GM12878 (cell line): ENCODE results near the gene RAB28.

ENCODE experiments used
- EZH2 ChIP-seq: IDR thresholded peaks from 2 replicates; pipeline ENCODE4 v1.6.1; 2012; ENCODE audit warnings: low read depth, mild to moderate bottlenecking, control low read depth, inconsistent platforms, low read length, borderline replicate concordance; ENCODE audit not compliant: control insufficient read depth
- POLR2A ChIP-seq: IDR thresholded peaks from 2 replicates; pipeline ENCODE4 v1.6.1; 2011; ENCODE audit warnings: low read depth, mild to moderate bottlenecking, low read length

GRCh38 chr4:13523105-13523477, 39.0 kb upstream of the RAB28 start:
- no peak for TF ChIP-seq EZH2
- TF ChIP-seq POLR2A: no peak
